Neural cell (in vitro differentiated cells): ENCODE measurements around the gene MB21D2. TPM values are rescaled to one million over a fixed set of nuclear protein-coding genes. Genes with fewer than 3 reads are reported as not detected.

Source experiments
- H2AFZ ChIP-seq: fragments of 200-600, 300-800 bp; sonication (generic), shearing (Covaris generic); 2 replicates; pipeline ENCODE4 v1.6.0; 2014; ENCODE audit warnings: low read depth, mild to moderate bottlenecking, antibody characterized with exemption, low read length, moderate library complexity
- H3F3A ChIP-seq: fragments of 200-600 bp; shearing (Covaris generic); 2 replicates; pipeline ENCODE4 v1.6.1; 2016; ENCODE audit warnings: mild to moderate bottlenecking, moderate library complexity, mixed read lengths, antibody characterized with exemption, low read length; ENCODE audit not compliant: insufficient read depth, poor library complexity, severe bottlenecking
- H3K27ac ChIP-seq: fragments of 200-600, 300-800 bp; sonication (generic), shearing (Covaris generic); 2 replicates; pipeline ENCODE4 v1.5.1; 2014; ENCODE audit warnings: mild to moderate bottlenecking, low read length, moderate library complexity
- H3K27me3 ChIP-seq: fragments of 300-800, 200-600 bp; sonication (generic), shearing (Covaris generic); 2 replicates; pipeline ENCODE4 v1.6.0; 2014; ENCODE audit warnings: mild to moderate bottlenecking, low read depth, low read length, moderate library complexity; ENCODE audit not compliant: insufficient read depth
- H3K36me3 ChIP-seq: fragments of 300-800, 200-600 bp; sonication (generic), shearing (Covaris generic); 2 replicates; pipeline ENCODE4 v1.5.1; 2014; ENCODE audit warnings: mild to moderate bottlenecking, antibody characterized with exemption, low read length, moderate library complexity; ENCODE audit not compliant: insufficient read depth
- H3K4me2 ChIP-seq: fragments of 300-800, 200-600 bp; sonication (generic), shearing (Covaris generic); 2 replicates; pipeline ENCODE4 v1.6.0; 2014; ENCODE audit warnings: mild to moderate bottlenecking, low read length
- H3K4me3 ChIP-seq: fragments of 300-800, 200-600 bp; sonication (generic), shearing (Covaris generic); 2 replicates; pipeline ENCODE4 v1.5.1; 2014; ENCODE audit warnings: mild to moderate bottlenecking, low read length, moderate library complexity
- H3K79me2 ChIP-seq: fragments of 200-600 bp; shearing (Covaris generic); replicated peaks from 2 replicates; pipeline ENCODE4 v1.6.0; 2014; ENCODE audit warnings: mild to moderate bottlenecking, low read length, moderate library complexity; ENCODE audit not compliant: insufficient read depth
- H3K9ac ChIP-seq: fragments of 300-800, 200-600 bp; sonication (generic), shearing (Covaris generic); 2 replicates; pipeline ENCODE4 v1.6.1; 2016; ENCODE audit warnings: mild to moderate bottlenecking, low read length, mixed read lengths
- H3K9me2 ChIP-seq: fragments of 200-600 bp; shearing (Covaris generic); 2 replicates; pipeline ENCODE4 v1.6.1; 2016; ENCODE audit warnings: mild to moderate bottlenecking, low read length, mixed read lengths; ENCODE audit not compliant: insufficient read depth
- H3K9me3 ChIP-seq: fragments of 200-600, 300-800 bp; sonication (generic), shearing (Covaris generic); 2 replicates; pipeline ENCODE4 v1.6.1; 2016; ENCODE audit warnings: mild to moderate bottlenecking, mixed run types, low read length, moderate library complexity, mixed read lengths
- H4K20me1 ChIP-seq: fragments of 200-600 bp; shearing (Covaris generic); 2 replicates; pipeline ENCODE4 v1.6.1; 2016; ENCODE audit warnings: mild to moderate bottlenecking, mixed run types; ENCODE audit not compliant: insufficient read depth
- EP300 ChIP-seq: fragments of 450-650 bp; conservative IDR thresholded peaks from 2 replicates; pipeline ENCODE4 v1.6.1; 2014; ENCODE audit warnings: antibody characterized with exemption, mild to moderate bottlenecking, moderate library complexity; ENCODE audit not compliant: poor library complexity, severe bottlenecking
- EZH2 ChIP-seq: fragments of 200-600, 300-800 bp; shearing (Covaris generic), sonication (generic); IDR thresholded peaks from 2 replicates; pipeline ENCODE4 v1.6.1; 2014; ENCODE audit warnings: antibody characterized with exemption, low read length, borderline replicate concordance, mild to moderate bottlenecking; ENCODE audit not compliant: insufficient read depth, poor library complexity, severe bottlenecking
- MXI1 ChIP-seq: fragments of 450-650 bp; conservative IDR thresholded peaks from 2 replicates; pipeline ENCODE4 v1.6.1; 2014; ENCODE audit warnings: antibody characterized with exemption, mild to moderate bottlenecking; ENCODE audit not compliant: poor library complexity, severe bottlenecking
- POLR2AphosphoS5 ChIP-seq: IDR thresholded peaks from 2 replicates; pipeline ENCODE4 v1.6.1; 2012
- RAD21 ChIP-seq: fragments of 450-650 bp; conservative IDR thresholded peaks from 2 replicates; pipeline ENCODE4 v1.6.1; 2014; ENCODE audit warnings: antibody characterized with exemption, mild to moderate bottlenecking, moderate library complexity
- SMC3 ChIP-seq: fragments of 450-650 bp; conservative IDR thresholded peaks from 2 replicates; pipeline ENCODE4 v1.6.1; 2014; ENCODE audit warnings: antibody characterized with exemption, mild to moderate bottlenecking, moderate library complexity; ENCODE audit not compliant: poor library complexity
- TAF1 ChIP-seq: IDR thresholded peaks from 2 replicates; pipeline ENCODE4 v1.6.1; 2012; ENCODE audit warnings: low read depth
- polyA plus RNA-seq: library from polyadenylated mRNA; depleted of rRNA; stranded (reverse); fragments of >200 nt; gene quantifications from 2 replicates; pipeline ENCODE4 v1.2.3, GENCODE V29; 2014
- TF ChIP-seq, protein P1 (sequence below): IDR thresholded peaks from 2 replicates; pipeline ENCODE4 v1.6.1; 2012; ENCODE audit warnings: borderline replicate concordance
- TF ChIP-seq, protein P2 (sequence below): fragments of 450-650 bp; IDR thresholded peaks from 2 replicates; pipeline ENCODE4 v1.5.1; 2014; ENCODE audit warnings: antibody characterized with exemption, mild to moderate bottlenecking, moderate library complexity; ENCODE audit not compliant: poor library complexity, severe bottlenecking

MB21D2 gene
- polyA plus RNA-seq, 1 donor from 2014 or later, result 39.0 TPM

DNA sequence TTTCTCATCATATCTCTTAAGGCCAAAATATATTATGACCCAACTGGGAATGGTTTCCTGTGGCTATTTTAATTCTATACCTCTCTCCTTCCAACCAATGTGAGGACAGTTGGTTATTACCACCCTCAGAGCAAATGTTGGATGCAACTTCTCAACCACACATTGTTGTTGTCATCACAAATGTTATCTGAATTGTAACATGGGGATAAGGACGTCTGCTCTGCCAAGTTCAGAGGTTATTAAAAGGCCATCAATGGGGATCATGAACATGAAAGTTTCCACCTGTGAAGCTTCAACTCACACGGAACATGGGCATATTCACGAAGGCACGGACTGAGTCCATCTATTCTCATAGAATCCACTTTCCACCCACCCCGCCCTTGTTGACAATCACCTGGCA, 46.8 kb downstream of the MB21D2 start:
- Histone ChIP-seq H3F3A (no peaks in the 10 kb centered on the region), H4K20me1 (no peaks in the 10 kb centered on the region), H2AFZ (no peak overlapping the region), H3K27me3 (no peaks in the 10 kb centered on the region), H3K79me2 (peaks cover 9% of the 10 kb centered on the region), H3K9ac (no peak overlapping the region), H3K4me3 (no peak overlapping the region), H3K36me3 (no peaks in the 10 kb centered on the region), H3K4me2 (no peak overlapping the region), H3K9me3 (no peaks in the 10 kb centered on the region), H3K9me2 (no peaks in the 10 kb centered on the region), H3K27ac (no peak overlapping the region)
- TF ChIP-seq EZH2 (no peak), MXI1 (no peak), TAF1 (no peak), POLR2AphosphoS5 (no peak), SMC3 (no peak), RAD21 (no peak), EP300 (no peak)
- TF ChIP-seq, protein P1, sequence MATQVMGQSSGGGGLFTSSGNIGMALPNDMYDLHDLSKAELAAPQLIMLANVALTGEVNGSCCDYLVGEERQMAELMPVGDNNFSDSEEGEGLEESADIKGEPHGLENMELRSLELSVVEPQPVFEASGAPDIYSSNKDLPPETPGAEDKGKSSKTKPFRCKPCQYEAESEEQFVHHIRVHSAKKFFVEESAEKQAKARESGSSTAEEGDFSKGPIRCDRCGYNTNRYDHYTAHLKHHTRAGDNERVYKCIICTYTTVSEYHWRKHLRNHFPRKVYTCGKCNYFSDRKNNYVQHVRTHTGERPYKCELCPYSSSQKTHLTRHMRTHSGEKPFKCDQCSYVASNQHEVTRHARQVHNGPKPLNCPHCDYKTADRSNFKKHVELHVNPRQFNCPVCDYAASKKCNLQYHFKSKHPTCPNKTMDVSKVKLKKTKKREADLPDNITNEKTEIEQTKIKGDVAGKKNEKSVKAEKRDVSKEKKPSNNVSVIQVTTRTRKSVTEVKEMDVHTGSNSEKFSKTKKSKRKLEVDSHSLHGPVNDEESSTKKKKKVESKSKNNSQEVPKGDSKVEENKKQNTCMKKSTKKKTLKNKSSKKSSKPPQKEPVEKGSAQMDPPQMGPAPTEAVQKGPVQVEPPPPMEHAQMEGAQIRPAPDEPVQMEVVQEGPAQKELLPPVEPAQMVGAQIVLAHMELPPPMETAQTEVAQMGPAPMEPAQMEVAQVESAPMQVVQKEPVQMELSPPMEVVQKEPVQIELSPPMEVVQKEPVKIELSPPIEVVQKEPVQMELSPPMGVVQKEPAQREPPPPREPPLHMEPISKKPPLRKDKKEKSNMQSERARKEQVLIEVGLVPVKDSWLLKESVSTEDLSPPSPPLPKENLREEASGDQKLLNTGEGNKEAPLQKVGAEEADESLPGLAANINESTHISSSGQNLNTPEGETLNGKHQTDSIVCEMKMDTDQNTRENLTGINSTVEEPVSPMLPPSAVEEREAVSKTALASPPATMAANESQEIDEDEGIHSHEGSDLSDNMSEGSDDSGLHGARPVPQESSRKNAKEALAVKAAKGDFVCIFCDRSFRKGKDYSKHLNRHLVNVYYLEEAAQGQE, result no peak
- TF ChIP-seq, protein P2, sequence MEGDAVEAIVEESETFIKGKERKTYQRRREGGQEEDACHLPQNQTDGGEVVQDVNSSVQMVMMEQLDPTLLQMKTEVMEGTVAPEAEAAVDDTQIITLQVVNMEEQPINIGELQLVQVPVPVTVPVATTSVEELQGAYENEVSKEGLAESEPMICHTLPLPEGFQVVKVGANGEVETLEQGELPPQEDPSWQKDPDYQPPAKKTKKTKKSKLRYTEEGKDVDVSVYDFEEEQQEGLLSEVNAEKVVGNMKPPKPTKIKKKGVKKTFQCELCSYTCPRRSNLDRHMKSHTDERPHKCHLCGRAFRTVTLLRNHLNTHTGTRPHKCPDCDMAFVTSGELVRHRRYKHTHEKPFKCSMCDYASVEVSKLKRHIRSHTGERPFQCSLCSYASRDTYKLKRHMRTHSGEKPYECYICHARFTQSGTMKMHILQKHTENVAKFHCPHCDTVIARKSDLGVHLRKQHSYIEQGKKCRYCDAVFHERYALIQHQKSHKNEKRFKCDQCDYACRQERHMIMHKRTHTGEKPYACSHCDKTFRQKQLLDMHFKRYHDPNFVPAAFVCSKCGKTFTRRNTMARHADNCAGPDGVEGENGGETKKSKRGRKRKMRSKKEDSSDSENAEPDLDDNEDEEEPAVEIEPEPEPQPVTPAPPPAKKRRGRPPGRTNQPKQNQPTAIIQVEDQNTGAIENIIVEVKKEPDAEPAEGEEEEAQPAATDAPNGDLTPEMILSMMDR, result no peak

DNA sequence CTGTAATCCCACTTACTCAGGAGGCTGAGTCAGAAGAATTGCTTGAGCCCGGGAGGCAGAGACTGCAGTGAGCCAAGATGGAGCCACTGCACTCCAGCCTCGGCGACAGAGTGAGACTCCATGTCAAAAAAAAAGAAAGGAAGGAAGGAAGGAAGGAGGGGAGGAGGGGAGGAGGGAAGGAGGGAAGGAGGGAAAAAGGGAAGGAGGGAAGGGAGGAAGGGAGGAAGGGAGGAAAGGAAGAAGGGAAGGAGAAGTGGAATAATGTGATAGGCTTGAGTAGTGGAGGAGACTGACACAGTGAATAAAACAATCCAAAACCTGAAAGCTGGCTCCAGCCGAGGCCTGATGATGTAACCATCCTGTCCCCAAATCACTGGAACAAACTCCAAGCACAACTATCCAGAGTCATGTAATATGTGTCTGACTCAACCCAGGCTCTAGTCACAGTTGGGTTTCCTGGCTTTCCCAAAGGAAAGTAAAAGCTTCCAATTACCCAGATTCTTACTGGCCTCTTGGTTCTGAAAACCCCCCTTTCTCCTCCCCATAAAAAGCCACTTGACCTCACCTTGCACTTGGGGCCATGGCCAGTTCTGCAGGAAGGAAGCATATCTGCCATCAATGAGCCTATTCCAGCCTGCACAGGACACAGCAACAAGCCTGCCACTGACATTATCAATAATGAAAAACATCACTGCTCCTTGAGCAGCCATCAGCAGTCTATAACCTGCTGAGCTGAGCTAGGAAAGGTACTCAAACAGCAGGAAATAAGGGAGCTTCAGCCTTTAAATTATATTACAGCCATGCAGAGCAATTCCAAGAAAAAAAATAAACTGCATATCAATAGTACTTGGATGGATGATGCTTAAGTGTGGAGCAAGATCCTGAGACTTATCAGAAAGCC, 48.3 kb downstream of the MB21D2 start:
- H3K4me2 ChIP-seq, result peak overlapping the region; percentile 3
- no peak overlapping the region for H3K4me3 ChIP-seq
- TF ChIP-seq POLR2AphosphoS5 (peak; percentile 75), EP300 (peak; percentile 53)
- TF ChIP-seq, protein P1, result no peak
- no peaks in the 10 kb centered on the region for H3F3A ChIP-seq
- H3K9ac ChIP-seq, result peak overlapping the region; percentile 28
- H3K9me3 ChIP-seq, result no peaks in the 10 kb centered on the region
- H3K79me2 ChIP-seq, result peaks cover 8% of the 10 kb centered on the region
- H4K20me1 ChIP-seq, result no peaks in the 10 kb centered on the region
- H2AFZ ChIP-seq, result no peak overlapping the region
- H3K27me3 ChIP-seq, result no peaks in the 10 kb centered on the region
- H3K27ac ChIP-seq, result peak overlapping the region; percentile 44
- no peaks in the 10 kb centered on the region for H3K36me3 ChIP-seq
- H3K9me2 ChIP-seq, result no peaks in the 10 kb centered on the region
